WTC11 (cell line): ENCODE results near the gene AFF3. TPM values are rescaled to one million over a fixed set of nuclear protein-coding genes. Genes with fewer than 3 reads are reported as not detected.

Source experiments
- ATAC-seq: fragments of 200-7000 bp; cut with Tn5 transposase; 2 replicates; pipeline ENCODE4 v1.10.0; 2021; ENCODE audit warnings: mild to moderate bottlenecking, moderate library complexity
- CTCF ChIA-PET: fragments of 300-600 bp; sonication (Branson Sonifier 250); formaldehyde crosslinking; loops from one replicate; lab custom pipeline; 2021; ENCODE audit warnings: antibody characterized with exemption; lab: Charles Lee
- POLR2A ChIA-PET: fragments of 350-600 bp; sonication (Branson Sonifier 250); formaldehyde crosslinking; loops from one replicate; lab custom pipeline; 2021; ENCODE audit warnings: antibody characterized with exemption; lab: Charles Lee
- DNase-seq: peaks from one replicate; pipeline ENCODE4 v3.0.0; 2021; ENCODE audit warnings: low spot score
- H3K27ac Mint-ChIP-seq: 2 replicates; pipeline ENCODE4 v1.8.0; 2021; ENCODE audit warnings: mixed read lengths
- H3K27me3 Mint-ChIP-seq: 2 replicates; pipeline ENCODE4 v1.8.0; 2021; ENCODE audit warnings: low read depth, mild to moderate bottlenecking, moderate library complexity, mixed read lengths
- H3K36me3 Mint-ChIP-seq: 2 replicates; pipeline ENCODE4 v1.8.0; 2021; ENCODE audit warnings: mixed read lengths
- H3K4me1 Mint-ChIP-seq: 2 replicates; pipeline ENCODE4 v1.8.0; 2022; ENCODE audit warnings: mixed read lengths
- H3K4me3 Mint-ChIP-seq: 2 replicates; pipeline ENCODE4 v1.8.0; 2021; ENCODE audit warnings: mild to moderate bottlenecking, moderate library complexity, mixed read lengths
- H3K9me3 Mint-ChIP-seq: 2 replicates; pipeline ENCODE4 v1.8.0; 2021; ENCODE audit warnings: mixed read lengths
- ATF2 ChIP-seq: sonication (generic); formaldehyde crosslinking; IDR thresholded peaks from 2 replicates; pipeline ENCODE4 v1.8.1; 2022; ENCODE audit warnings: low read depth, missing genetic modification reagents, borderline replicate concordance
- E2F1 ChIP-seq: sonication (generic); formaldehyde crosslinking; IDR thresholded peaks from 2 replicates; pipeline ENCODE4 v1.8.0; 2022; ENCODE audit warnings: mild to moderate bottlenecking, missing genetic modification reagents
- GABPB1 ChIP-seq: sonication (generic); formaldehyde crosslinking; IDR thresholded peaks from 2 replicates; pipeline ENCODE4 v1.8.1; 2023; ENCODE audit warnings: mild to moderate bottlenecking, missing genetic modification reagents
- GRHL2 ChIP-seq: fragments of 250-450 bp; sonication (Bioruptor Pico); IDR thresholded peaks from 2 replicates; pipeline ENCODE4 v1.8.0; 2022; ENCODE audit warnings: mild to moderate bottlenecking, moderate library complexity; ENCODE audit not compliant: insufficient replicate concordance, severe bottlenecking
- HMGA2 ChIP-seq: fragments of 250-450 bp; sonication (Bioruptor Pico); IDR thresholded peaks from 2 replicates; pipeline ENCODE4 v1.4.0; 2021; ENCODE audit warnings: mild to moderate bottlenecking, moderate library complexity
- MXD4 ChIP-seq: fragments of 250-450 bp; sonication (Bioruptor Pico); IDR thresholded peaks from 2 replicates; pipeline ENCODE4 v1.8.0; 2021; ENCODE audit warnings: mild to moderate bottlenecking, moderate library complexity, borderline replicate concordance
- PRRX2 ChIP-seq: fragments of 250-450 bp; sonication (Bioruptor Pico); IDR thresholded peaks from 2 replicates; pipeline ENCODE4 v1.8.0; 2021; ENCODE audit warnings: mild to moderate bottlenecking
- ZNF281 ChIP-seq: sonication (generic); formaldehyde crosslinking; IDR thresholded peaks from 2 replicates; pipeline ENCODE4 v1.8.0; 2023; ENCODE audit warnings: mild to moderate bottlenecking, missing genetic modification reagents
- ZNF532 ChIP-seq: fragments of 250-450 bp; sonication (Bioruptor Pico); IDR thresholded peaks from 2 replicates; pipeline ENCODE4 v1.9.0; 2021; ENCODE audit warnings: mild to moderate bottlenecking, borderline replicate concordance
- total RNA-seq: library from RNA; stranded (reverse); gene quantifications from 3 replicates; pipeline ENCODE4 v1.2.3, GENCODE V29; 2021
- TF ChIP-seq, protein P1 (sequence below): sonication (generic); formaldehyde crosslinking; IDR thresholded peaks from 2 replicates; pipeline ENCODE4 v1.8.1; 2023; ENCODE audit warnings: mild to moderate bottlenecking, missing genetic modification reagents, borderline replicate concordance
- TF ChIP-seq, protein P2 (sequence below): sonication (generic); formaldehyde crosslinking; IDR thresholded peaks from 2 replicates; pipeline ENCODE4 v1.8.0; 2022; ENCODE audit warnings: mild to moderate bottlenecking, missing genetic modification reagents
- TF ChIP-seq, protein P3 (sequence below): sonication (generic); formaldehyde crosslinking; IDR thresholded peaks from 2 replicates; pipeline ENCODE4 v1.8.0; 2022; ENCODE audit warnings: mild to moderate bottlenecking, missing genetic modification reagents
- TF ChIP-seq, protein P4 (sequence below): sonication (generic); formaldehyde crosslinking; conservative IDR thresholded peaks from 2 replicates; pipeline ENCODE4 v1.8.1; 2022; ENCODE audit warnings: mild to moderate bottlenecking, missing genetic modification reagents

The AFF3 gene
- total RNA-seq, 1 experiment from 2014 or later, result 1.2 TPM

- TF ChIP-seq PRRX2 (CRISPR knock-in tag) (no peak), ZNF532 (CRISPR knock-in tag) (no peak), MXD4 (CRISPR knock-in tag) (no peak), GABPB1 (no peak), GRHL2 (no peak), ZNF281 (no peak)
These were observed 448.1 kb downstream of the AFF3 start (continued) for GRCh38 chr2:99694331-99694730.

GRCh38 chr2:99692785-99693184 is 449.6 kb downstream of the AFF3 start:
- TF ChIP-seq, protein P1, sequence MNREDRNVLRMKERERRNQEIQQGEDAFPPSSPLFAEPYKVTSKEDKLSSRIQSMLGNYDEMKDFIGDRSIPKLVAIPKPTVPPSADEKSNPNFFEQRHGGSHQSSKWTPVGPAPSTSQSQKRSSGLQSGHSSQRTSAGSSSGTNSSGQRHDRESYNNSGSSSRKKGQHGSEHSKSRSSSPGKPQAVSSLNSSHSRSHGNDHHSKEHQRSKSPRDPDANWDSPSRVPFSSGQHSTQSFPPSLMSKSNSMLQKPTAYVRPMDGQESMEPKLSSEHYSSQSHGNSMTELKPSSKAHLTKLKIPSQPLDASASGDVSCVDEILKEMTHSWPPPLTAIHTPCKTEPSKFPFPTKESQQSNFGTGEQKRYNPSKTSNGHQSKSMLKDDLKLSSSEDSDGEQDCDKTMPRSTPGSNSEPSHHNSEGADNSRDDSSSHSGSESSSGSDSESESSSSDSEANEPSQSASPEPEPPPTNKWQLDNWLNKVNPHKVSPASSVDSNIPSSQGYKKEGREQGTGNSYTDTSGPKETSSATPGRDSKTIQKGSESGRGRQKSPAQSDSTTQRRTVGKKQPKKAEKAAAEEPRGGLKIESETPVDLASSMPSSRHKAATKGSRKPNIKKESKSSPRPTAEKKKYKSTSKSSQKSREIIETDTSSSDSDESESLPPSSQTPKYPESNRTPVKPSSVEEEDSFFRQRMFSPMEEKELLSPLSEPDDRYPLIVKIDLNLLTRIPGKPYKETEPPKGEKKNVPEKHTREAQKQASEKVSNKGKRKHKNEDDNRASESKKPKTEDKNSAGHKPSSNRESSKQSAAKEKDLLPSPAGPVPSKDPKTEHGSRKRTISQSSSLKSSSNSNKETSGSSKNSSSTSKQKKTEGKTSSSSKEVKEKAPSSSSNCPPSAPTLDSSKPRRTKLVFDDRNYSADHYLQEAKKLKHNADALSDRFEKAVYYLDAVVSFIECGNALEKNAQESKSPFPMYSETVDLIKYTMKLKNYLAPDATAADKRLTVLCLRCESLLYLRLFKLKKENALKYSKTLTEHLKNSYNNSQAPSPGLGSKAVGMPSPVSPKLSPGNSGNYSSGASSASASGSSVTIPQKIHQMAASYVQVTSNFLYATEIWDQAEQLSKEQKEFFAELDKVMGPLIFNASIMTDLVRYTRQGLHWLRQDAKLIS (CRISPR knock-in tag), result no peak
- TF ChIP-seq GABPB1 (no peak), E2F1 (CRISPR knock-in tag) (no peak), ATF2 (CRISPR knock-in tag) (no peak), HMGA2 (CRISPR knock-in tag) (no peak)
- TF ChIP-seq, protein P2, sequence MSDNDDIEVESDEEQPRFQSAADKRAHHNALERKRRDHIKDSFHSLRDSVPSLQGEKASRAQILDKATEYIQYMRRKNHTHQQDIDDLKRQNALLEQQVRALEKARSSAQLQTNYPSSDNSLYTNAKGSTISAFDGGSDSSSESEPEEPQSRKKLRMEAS (CRISPR knock-in tag), result no peak
- TF ChIP-seq, protein P3, sequence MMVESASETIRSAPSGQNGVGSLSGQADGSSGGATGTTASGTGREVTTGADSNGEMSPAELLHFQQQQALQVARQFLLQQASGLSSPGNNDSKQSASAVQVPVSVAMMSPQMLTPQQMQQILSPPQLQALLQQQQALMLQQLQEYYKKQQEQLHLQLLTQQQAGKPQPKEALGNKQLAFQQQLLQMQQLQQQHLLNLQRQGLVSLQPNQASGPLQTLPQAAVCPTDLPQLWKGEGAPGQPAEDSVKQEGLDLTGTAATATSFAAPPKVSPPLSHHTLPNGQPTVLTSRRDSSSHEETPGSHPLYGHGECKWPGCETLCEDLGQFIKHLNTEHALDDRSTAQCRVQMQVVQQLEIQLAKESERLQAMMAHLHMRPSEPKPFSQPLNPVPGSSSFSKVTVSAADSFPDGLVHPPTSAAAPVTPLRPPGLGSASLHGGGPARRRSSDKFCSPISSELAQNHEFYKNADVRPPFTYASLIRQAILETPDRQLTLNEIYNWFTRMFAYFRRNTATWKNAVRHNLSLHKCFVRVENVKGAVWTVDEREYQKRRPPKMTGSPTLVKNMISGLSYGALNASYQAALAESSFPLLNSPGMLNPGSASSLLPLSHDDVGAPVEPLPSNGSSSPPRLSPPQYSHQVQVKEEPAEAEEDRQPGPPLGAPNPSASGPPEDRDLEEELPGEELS, result no peak
- TF ChIP-seq, protein P4, sequence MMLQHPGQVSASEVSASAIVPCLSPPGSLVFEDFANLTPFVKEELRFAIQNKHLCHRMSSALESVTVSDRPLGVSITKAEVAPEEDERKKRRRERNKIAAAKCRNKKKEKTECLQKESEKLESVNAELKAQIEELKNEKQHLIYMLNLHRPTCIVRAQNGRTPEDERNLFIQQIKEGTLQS, result no peak
- ATAC-seq, result no peak; the same call in 1 of the 2 replicates
- H3K27ac Mint-ChIP-seq, result no peak overlapping the region
- no peaks in the 10 kb centered on the region for H3K27me3 Mint-ChIP-seq
- no peaks in the 10 kb centered on the region for H3K9me3 Mint-ChIP-seq
- CTCF ChIA-PET, result interaction anchor here (0.6 to 2.1 kb wide), 7 partner anchors 15 to 750 kb away, joined by 3 to 12 read pairs (median 3); no protein-coding TSS in a partner anchor
- no peak overlapping the region for H3K4me3 Mint-ChIP-seq
- POLR2A ChIA-PET, result no interaction called here
- no peaks in the 10 kb centered on the region for H3K4me1 Mint-ChIP-seq
- peak; percentile 16 for DNase-seq
- H3K36me3 Mint-ChIP-seq, result no peaks in the 10 kb centered on the region
